ENCODE results near the gene HPCAL1. TPM values are rescaled to one million over a fixed set of nuclear protein-coding genes. Genes with fewer than 3 reads are reported as not detected.

Gene HPCAL1
- total and polyA plus RNA-seq, 2 of the 8 experiments (the other 6 are each of a cell fraction or from before 2014, with no cell fraction given): 5.8 to 8.6 TPM

DNA sequence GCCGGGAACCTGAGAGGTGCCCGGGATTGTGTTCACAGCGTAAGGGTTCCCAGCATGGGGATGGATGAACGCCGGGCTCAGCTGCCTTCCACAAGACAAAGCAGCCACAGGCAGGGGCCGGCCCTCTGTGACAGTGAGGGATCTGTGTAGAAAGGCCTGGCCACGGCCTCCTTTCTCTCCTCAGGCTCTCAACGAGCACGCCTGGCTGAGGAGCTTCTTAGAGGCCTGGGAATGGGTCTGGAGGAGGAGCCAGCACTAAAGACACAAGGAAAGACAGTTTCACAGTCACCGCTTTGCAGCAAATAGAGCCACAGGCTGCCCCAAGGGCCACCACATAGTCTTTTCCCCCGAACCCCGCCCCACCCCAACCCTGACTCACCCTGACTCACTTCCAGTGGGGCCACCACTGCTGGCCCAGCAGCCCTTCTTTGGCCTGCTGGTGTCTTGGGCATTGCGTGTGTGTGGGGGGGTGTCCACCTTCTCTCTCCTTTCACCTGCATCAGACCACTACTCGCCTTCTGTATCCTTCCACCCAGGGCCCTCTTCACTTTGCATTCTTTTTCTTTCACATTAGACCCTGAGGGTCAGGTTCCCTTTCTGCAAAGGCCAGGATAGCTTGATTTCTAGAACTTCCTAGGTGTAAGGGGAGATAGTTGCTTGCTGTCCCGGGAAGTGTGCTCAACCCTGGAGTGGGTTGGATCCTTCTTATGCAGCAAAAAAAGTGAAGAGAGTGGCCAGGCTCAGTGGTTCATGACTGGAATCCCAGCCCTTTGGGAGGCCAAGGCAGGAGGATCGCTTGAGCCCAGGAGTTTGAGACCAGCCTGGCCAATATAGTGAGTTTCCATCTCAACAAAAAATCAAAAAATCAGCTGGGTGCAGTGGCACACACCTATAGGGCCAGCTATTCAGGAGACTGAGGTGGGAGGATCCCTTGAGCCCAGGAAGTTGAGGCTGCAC is 19.3 kb upstream of the HPCAL1 start:
- Histone ChIP-seq H4K91ac (replicated peaks; ENCODE audit: insufficient read length, low read length) (no peak overlapping the region), H3K4me1 (replicated peaks in 1 of 4; ENCODE audit: control insufficient read depth in 3 of 4, insufficient read depth in 4 of 4, low read length in 3 of 4) (peaks cover 0 to 8% (median 4%) of the 10 kb centered on the region in 4 experiments; a peak in 5 of 7 replicates), H3K79me2 (ENCODE audit: control insufficient read depth in 1 of 2, insufficient read depth in 2 of 2, low read length in 2 of 2) (no peaks in the 10 kb centered on the region), H3K18ac (ENCODE audit: extremely low read depth, low read length) (no peak overlapping the region), H2BK15ac (ENCODE audit: low read length) (no peak overlapping the region), H3K4me2 (ENCODE audit: insufficient read depth in 1 of 2, low read depth in 2 of 2, low read length in 2 of 2) (no peak overlapping the region), H3K56ac (replicated peaks; ENCODE audit: insufficient read length, low read depth, low read length) (no peak overlapping the region), H3K14ac (ENCODE audit: insufficient read length) (no peak overlapping the region), H3K36me3 (ENCODE audit: control insufficient read depth in 2 of 4, insufficient read depth in 4 of 4, low read length in 3 of 4) (no peaks in the 10 kb centered on the region), H3K9ac (replicated peaks in 1 of 4; ENCODE audit: extremely low read depth in 1 of 4, low read depth in 3 of 4, low read length in 3 of 4) (no peak overlapping the region), H3K27ac (ENCODE audit: low read depth, low read length) (no peak overlapping the region), H2AFZ (ENCODE audit: low read length) (peak overlapping the region; percentile 39; the same call in 1 of the 2 replicates), H4K8ac (ENCODE audit: extremely low read depth, insufficient read depth, low read length) (no peak overlapping the region), H3K23me2 (ENCODE audit: low read depth, low read length) (no peaks in the 10 kb centered on the region), H3K27me3 (replicated peaks in 1 of 4; ENCODE audit: control insufficient read depth in 3 of 4, extremely low read depth in 1 of 4, insufficient read depth in 3 of 4, low read length in 3 of 4) (no peaks in the 10 kb centered on the region; a peak in 1 of 7 replicates), H3K4me3 (ENCODE audit: extremely low read depth in 1 of 4, insufficient read depth in 2 of 4, low read depth in 3 of 4, low read length in 4 of 4) (no peak overlapping the region), H3K4ac (replicated peaks; ENCODE audit: insufficient read length, low read depth, low read length) (no peak overlapping the region), H4K20me1 (replicated peaks in 1 of 2; ENCODE audit: control insufficient read depth in 1 of 2, insufficient read depth in 2 of 2, low read length in 2 of 2) (no peaks in the 10 kb centered on the region), H3K9me3 (ENCODE audit: insufficient read depth in 2 of 2, low read depth in 1 of 2, low read length in 1 of 2) (no peaks in the 10 kb centered on the region), H2BK20ac (ENCODE audit: low read length) (no peak overlapping the region), H3K23ac (ENCODE audit: insufficient read length) (no peak overlapping the region), H4K5ac (ENCODE audit: insufficient read length, low read depth, low read length) (no peak overlapping the region), H2BK120ac (replicated peaks; ENCODE audit: low read depth, low read length) (no peak overlapping the region), H2AK5ac (ENCODE audit: low read depth, low read length) (no peak overlapping the region), H3K79me1 (ENCODE audit: low read depth, low read length) (no peaks in the 10 kb centered on the region), H2BK12ac (ENCODE audit: low read depth, low read length) (no peak overlapping the region), H2BK5ac (ENCODE audit: low read depth, low read length) (no peak overlapping the region)
- WGBS, 2 experiments (ENCODE audit: extremely low coverage in 1 of 2, insufficient coverage in 1 of 2, insufficient read length in 1 of 2, insufficient replicate concordance in 2 of 2, low coverage in 1 of 2, low lambda C conversion rate in 2 of 2, missing lambda C conversion rate in 1 of 2): 86% methylated on average over 15 of the region's 16 CpGs; no CpG with 5 or more reads in 1 of the 2 experiments
- DNase-seq (ENCODE audit: low read depth in 1 of 2, low spot score in 2 of 2) (no peak), FAIRE-seq (no peak)
- ChIA-PET CTCF (ENCODE audit: partially characterized antibody) (interaction anchor here (0.8 to 6.2 kb wide), 7 partner anchors 13 to 186 kb away, joined by 3 to 48 read pairs (median 5); partner anchors contain the start of gene HPCAL1), POLR2A (ENCODE audit: partially characterized antibody) (interaction anchor here (0.7 kb wide), 1 partner anchor 211 kb away, joined by 3 read pairs; no protein-coding TSS in a partner anchor)
- TF ChIP-seq BCL11A (IDR thresholded peaks at IDR 0.05; ENCODE audit: low read depth in 2 of 2, low read length in 2 of 2): no peak
- TF ChIP-seq EP300 (IDR thresholded peaks at IDR 0.05; ENCODE audit: borderline replicate concordance in 1 of 2, low read depth in 2 of 2, low read length in 2 of 2): no peak
- TF ChIP-seq, protein P1, sequence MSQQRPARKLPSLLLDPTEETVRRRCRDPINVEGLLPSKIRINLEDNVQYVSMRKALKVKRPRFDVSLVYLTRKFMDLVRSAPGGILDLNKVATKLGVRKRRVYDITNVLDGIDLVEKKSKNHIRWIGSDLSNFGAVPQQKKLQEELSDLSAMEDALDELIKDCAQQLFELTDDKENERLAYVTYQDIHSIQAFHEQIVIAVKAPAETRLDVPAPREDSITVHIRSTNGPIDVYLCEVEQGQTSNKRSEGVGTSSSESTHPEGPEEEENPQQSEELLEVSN (IDR thresholded peaks at IDR 0.05): no peak
- TF ChIP-seq, protein P2, sequence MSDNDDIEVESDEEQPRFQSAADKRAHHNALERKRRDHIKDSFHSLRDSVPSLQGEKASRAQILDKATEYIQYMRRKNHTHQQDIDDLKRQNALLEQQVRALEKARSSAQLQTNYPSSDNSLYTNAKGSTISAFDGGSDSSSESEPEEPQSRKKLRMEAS (IDR thresholded peaks at IDR 0.05): no peak
- TF ChIP-seq, protein P3, sequence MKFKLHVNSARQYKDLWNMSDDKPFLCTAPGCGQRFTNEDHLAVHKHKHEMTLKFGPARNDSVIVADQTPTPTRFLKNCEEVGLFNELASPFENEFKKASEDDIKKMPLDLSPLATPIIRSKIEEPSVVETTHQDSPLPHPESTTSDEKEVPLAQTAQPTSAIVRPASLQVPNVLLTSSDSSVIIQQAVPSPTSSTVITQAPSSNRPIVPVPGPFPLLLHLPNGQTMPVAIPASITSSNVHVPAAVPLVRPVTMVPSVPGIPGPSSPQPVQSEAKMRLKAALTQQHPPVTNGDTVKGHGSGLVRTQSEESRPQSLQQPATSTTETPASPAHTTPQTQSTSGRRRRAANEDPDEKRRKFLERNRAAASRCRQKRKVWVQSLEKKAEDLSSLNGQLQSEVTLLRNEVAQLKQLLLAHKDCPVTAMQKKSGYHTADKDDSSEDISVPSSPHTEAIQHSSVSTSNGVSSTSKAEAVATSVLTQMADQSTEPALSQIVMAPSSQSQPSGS (IDR thresholded peaks at IDR 0.05; ENCODE audit: low read length): no peak
- TF ChIP-seq TEAD4 (IDR thresholded peaks at IDR 0.05; ENCODE audit: low read depth, low read length): no peak
- TF ChIP-seq KDM5A (IDR thresholded peaks at IDR 0.05; ENCODE audit: low read length): no peak
- no peak for TF ChIP-seq HDAC6 (IDR thresholded peaks at IDR 0.05; ENCODE audit: low read depth, low read length)
